WI38 (cell line): Measurements from ENCODE around the gene ERN1.

Source experiments
- H3K4me3 ChIP-seq: 2 replicates; pipeline ENCODE4 v1.5.1; 2011; ENCODE audit warnings: low read depth, mild to moderate bottlenecking, control low read depth, low read length
- CTCF ChIP-seq: IDR thresholded peaks from 2 replicates; pipeline ENCODE4 v1.5.1; 2012; ENCODE audit warnings: low read depth, mild to moderate bottlenecking, control low read depth, low read length

ERN1 gene

GRCh38 chr17:63991611-63992010 lies 138.3 kb downstream of the ERN1 start:
- TF ChIP-seq CTCF: no peak
- no peak overlapping the region for H3K4me3 ChIP-seq

- TF ChIP-seq CTCF: no peak
- H3K4me3 ChIP-seq: no peak overlapping the region
Measured at GRCh38 chr17:63989622-63990345, 140.2 kb downstream of the ERN1 start.
